HepG2 (cell line): ENCODE data around the gene SNX21. TPM values are rescaled to one million over a fixed set of nuclear protein-coding genes. Genes with fewer than 3 reads are reported as not detected.
A peak's percentile ranks its signal among the peaks of the same experiment; 100 is the strongest.

Experiments used
- ATAC-seq: fragments of 200-7000 bp; cut with Tn5 transposase; 3 replicates; pipeline ENCODE4 v1.9.1; 2020; ENCODE audit warnings: mild to moderate bottlenecking, moderate library complexity
- BruUV-seq: library from RNA; stranded (reverse); fragments of 400-500 nt; replicated peaks from 2 replicates; lab custom pipeline; 2021; lab: Mats Ljungman, UMichigan
- CTCF ChIA-PET: fragments of 300-600 bp; formaldehyde crosslinking; extraction: SDS; loops from one replicate; lab custom pipeline; 2021; ENCODE audit warnings: low total read pairs, inconsistent platforms, low intra/inter-chr PET ratio; lab: Yijun Ruan, JAX
- POLR2A ChIA-PET: fragments of 350-600 bp; sonication (Branson Sonifier 250); formaldehyde crosslinking; loops from one replicate; lab custom pipeline; 2020; ENCODE audit warnings: antibody characterized with exemption, inconsistent platforms; lab: Yijun Ruan, JAX
- DNase-seq: peaks from one replicate; pipeline ENCODE4 v3.0.0-alpha.2; 2015; ENCODE audit warnings: low spot score
- FAIRE-seq: peaks from 3 replicates; lab custom pipeline; 2011; peaks lifted over from hg19 to GRCh38; lab: Jason Lieb, UNC
- H2AFZ ChIP-seq: one replicate; pipeline ENCODE4 v1.6.1; 2011; ENCODE audit warnings: low read length, inconsistent platforms
- H3K27ac ChIP-seq: fragments of 300-600 bp; 3 replicates; pipeline ENCODE4 v1.8.0; 2011; ENCODE audit warnings: mixed run types, mild to moderate bottlenecking, mixed read lengths, low read length, inconsistent platforms; ENCODE audit not compliant: insufficient read depth; ENCODE audit errors: extremely low read length
- H3K27me3 ChIP-seq, 2 experiments: fragments of 200-600 bp in 1 of 2; 2 replicates in 1 of 2; 3 replicates in 1 of 2; pipeline versions ENCODE4 v1.6.0 to v1.8.0; 2011; ENCODE audit warnings: low read length in 2 of 2, mild to moderate bottlenecking in 2 of 2, moderate library complexity in 2 of 2, inconsistent platforms in 1 of 2; ENCODE audit not compliant: insufficient read depth in 2 of 2, control insufficient read depth in 1 of 2
- H3K36me3 ChIP-seq, 2 experiments: fragments of 200-600 bp in 1 of 2; replicated peaks in 1 of 2; 2 replicates in 1 of 2; 3 replicates in 1 of 2; pipeline versions ENCODE4 v1.5.1 to v1.8.0; 2011; ENCODE audit warnings: low read length in 2 of 2, inconsistent platforms in 1 of 2; ENCODE audit not compliant: insufficient read depth in 2 of 2, control insufficient read depth in 1 of 2
- H3K4me1 ChIP-seq: 2 replicates; pipeline ENCODE4 v1.5.1; 2012; ENCODE audit warnings: low read length, inconsistent platforms; ENCODE audit not compliant: insufficient read depth
- H3K4me2 ChIP-seq: 2 replicates; pipeline ENCODE4 v1.6.0; 2011; ENCODE audit warnings: low read depth, low read length, inconsistent platforms
- H3K4me3 ChIP-seq, 3 experiments: fragments of 200-600 bp in 1 of 3; sonication (generic), shearing (Covaris generic) in 1 of 3; replicated peaks in 1 of 3; 2 replicates each; pipeline ENCODE4 v1.5.1; 2011 to 2016; ENCODE audit warnings: low read length in 3 of 3, inconsistent platforms in 2 of 3, low read depth in 2 of 3, mild to moderate bottlenecking in 2 of 3, control low read depth in 1 of 3, mixed read lengths in 1 of 3; ENCODE audit not compliant: insufficient read depth in 1 of 3
- H3K79me2 ChIP-seq: one replicate; pipeline ENCODE4 v1.6.1; 2011; ENCODE audit warnings: low read length, inconsistent platforms; ENCODE audit not compliant: insufficient read depth
- H3K9ac ChIP-seq: 2 replicates; pipeline ENCODE4 v1.6.0; 2011; ENCODE audit warnings: mild to moderate bottlenecking, low read depth, low read length, inconsistent platforms; ENCODE audit not compliant: insufficient read depth
- H3K9me3 ChIP-seq: 2 replicates; pipeline ENCODE4 v1.5.1; 2012; ENCODE audit warnings: mild to moderate bottlenecking, low read length
- H4K20me1 ChIP-seq: 2 replicates; pipeline ENCODE4 v1.6.0; 2011; ENCODE audit warnings: inconsistent platforms, mild to moderate bottlenecking, low read length, moderate library complexity; ENCODE audit not compliant: insufficient read depth
- FOXO1 ChIP-seq: sonication (generic); formaldehyde crosslinking; IDR thresholded peaks from 2 replicates; pipeline ENCODE4 v1.4.0; 2020; ENCODE audit warnings: missing genetic modification reagents
- IRX3 ChIP-seq: sonication (generic); formaldehyde crosslinking; IDR thresholded peaks from 2 replicates; pipeline ENCODE4 v1.8.1; 2023; ENCODE audit warnings: mild to moderate bottlenecking, low read depth, missing genetic modification reagents, borderline replicate concordance
- KDM5B ChIP-seq: sonication (generic); formaldehyde crosslinking; IDR thresholded peaks from 2 replicates; pipeline ENCODE4 v1.4.0; 2020; ENCODE audit warnings: missing genetic modification reagents, mild to moderate bottlenecking, borderline replicate concordance
- LBX2 ChIP-seq: sonication (generic); formaldehyde crosslinking; IDR thresholded peaks from 2 replicates; pipeline ENCODE4 v1.5.0; 2020; ENCODE audit warnings: missing genetic modification reagents, mild to moderate bottlenecking, borderline replicate concordance
- MBD4 ChIP-seq: IDR thresholded peaks from 2 replicates; pipeline ENCODE4 v1.6.1; 2012; ENCODE audit warnings: low read length, inconsistent platforms, borderline replicate concordance
- NAIF1 ChIP-seq: sonication (generic); formaldehyde crosslinking; IDR thresholded peaks from 2 replicates; pipeline ENCODE4 v1.5.0; 2020; ENCODE audit warnings: mild to moderate bottlenecking, missing genetic modification reagents, borderline replicate concordance
- PITX1 ChIP-seq: sonication (generic); formaldehyde crosslinking; IDR thresholded peaks from 2 replicates; pipeline ENCODE4 v1.5.1; 2020; ENCODE audit warnings: mild to moderate bottlenecking, missing genetic modification reagents
- PRMT3 ChIP-seq: sonication (generic); formaldehyde crosslinking; IDR thresholded peaks from 2 replicates; pipeline ENCODE4 v1.8.1; 2022; ENCODE audit warnings: low read depth, mild to moderate bottlenecking, moderate library complexity, missing genetic modification reagents, borderline replicate concordance
- SNAPC2 ChIP-seq: sonication (generic); formaldehyde crosslinking; IDR thresholded peaks from 2 replicates; pipeline ENCODE4 v1.8.1; 2022; ENCODE audit warnings: mild to moderate bottlenecking, missing genetic modification reagents
- SOX13 ChIP-seq, 3 experiments: fragments of 450-650 bp in 1 of 3; sonication (generic) in 1 of 3; formaldehyde crosslinking in 1 of 3; IDR thresholded peaks in 2 of 3; conservative IDR thresholded peaks in 1 of 3; 2 replicates each; pipeline versions ENCODE4 v1.5.0 to v1.6.1; 2016 to 2020; ENCODE audit warnings: antibody characterized with exemption in 1 of 3, mild to moderate bottlenecking in 1 of 3, missing compliant biosample characterization in 1 of 3, missing genetic modification reagents in 1 of 3, moderate library complexity in 1 of 3
- SP2 ChIP-seq: sonication (generic); formaldehyde crosslinking; IDR thresholded peaks from 2 replicates; pipeline ENCODE4 v1.5.1; 2020; ENCODE audit warnings: mild to moderate bottlenecking, missing genetic modification reagents
- SSRP1 ChIP-seq: IDR thresholded peaks from 2 replicates; pipeline ENCODE4 v1.6.1; 2016; ENCODE audit warnings: control low read depth
- YEATS4 ChIP-seq: sonication (generic); formaldehyde crosslinking; IDR thresholded peaks from 2 replicates; pipeline ENCODE4 v1.4.0; 2020; ENCODE audit warnings: missing genetic modification reagents, borderline replicate concordance
- ZBTB38 ChIP-seq: sonication (generic); formaldehyde crosslinking; IDR thresholded peaks from 2 replicates; pipeline ENCODE4 v1.5.1; 2020; ENCODE audit warnings: mild to moderate bottlenecking, missing genetic modification reagents
- ZNF121 ChIP-seq: sonication (generic); formaldehyde crosslinking; IDR thresholded peaks from 2 replicates; pipeline ENCODE4 v1.5.0; 2020; ENCODE audit warnings: mild to moderate bottlenecking, missing genetic modification reagents
- ZNF329 ChIP-seq: sonication (generic); formaldehyde crosslinking; IDR thresholded peaks from 2 replicates; pipeline ENCODE4 v1.9.0; 2021; ENCODE audit warnings: low read depth, mild to moderate bottlenecking, missing genetic modification reagents
- ZNF607 ChIP-seq: sonication (generic); formaldehyde crosslinking; IDR thresholded peaks from 2 replicates; pipeline ENCODE4 v1.5.1; 2020; ENCODE audit warnings: missing genetic modification reagents, mild to moderate bottlenecking, borderline replicate concordance
- ZNF747 ChIP-seq: sonication (generic); formaldehyde crosslinking; IDR thresholded peaks from 2 replicates; pipeline ENCODE4 v1.8.1; 2023; ENCODE audit warnings: missing genetic modification reagents, mild to moderate bottlenecking, borderline replicate concordance
- ZNF780A ChIP-seq: sonication (generic); formaldehyde crosslinking; IDR thresholded peaks from 2 replicates; pipeline ENCODE4 v1.8.0; 2022; ENCODE audit warnings: mild to moderate bottlenecking, missing genetic modification reagents, moderate library complexity
- ZNF850 ChIP-seq: sonication (generic); formaldehyde crosslinking; conservative IDR thresholded peaks from 2 replicates; pipeline ENCODE4 v1.9.0; 2021; ENCODE audit warnings: mild to moderate bottlenecking, missing genetic modification reagents
- WGBS: methylation state at CpG from one replicate; pipeline ENCODE4 v1.1.6; 2017; ENCODE audit warnings: low lambda C conversion rate; 5-methylcytosine and 5-hydroxymethylcytosine counted together
- in situ Hi-C: cut with HindIII; loops from 2 replicates; pipeline ENCODE4 v1.10.0; 2017; ENCODE audit warnings: low pct_unique_long_range_greater_than_20kb; ENCODE audit not compliant: extremely low pct_ligation_motif_present
- intact Hi-C: fragments of 100-400 bp; cut with micrococcal nuclease; formaldehyde crosslinking; loops from one replicate; pipeline ENCODE4 v1.10.0; 2022; ENCODE audit not compliant: unreplicated experiment
- polyA plus RNA-seq, 8 experiments: library from polyadenylated mRNA; depleted of rRNA in 3 of 8; stranded (reverse) in 7 of 8; unstranded in 1 of 8; fragments of >200 nt; fragmentation: Illumina TruSeq in 4 of 8; extraction: Trizol in 4 of 8; gene quantifications; 2 replicates each; pipeline versions ENCODE4 v1.2.1 to v1.2.3, GENCODE V29; 2011 to 2016; ENCODE audit warnings: low read depth in 4 of 8, missing spikeins in 1 of 8, mixed read lengths in 1 of 8; ENCODE audit not compliant: insufficient read depth in 1 of 8
- total RNA-seq, 5 experiments: library from RNA; depleted of rRNA; stranded (reverse); fragments of >200 nt; fragmentation: Illumina TruSeq; extraction: Trizol; gene quantifications; 2 replicates each; pipeline ENCODE4 v1.2.3, GENCODE V29; 2016; ENCODE audit warnings: low read depth in 1 of 5
- TF ChIP-seq, protein P1 (sequence below): sonication (generic); formaldehyde crosslinking; IDR thresholded peaks from 2 replicates; pipeline ENCODE4 v1.8.1; 2023; ENCODE audit warnings: mild to moderate bottlenecking, missing genetic modification reagents

Gene SNX21
- total and polyA plus RNA-seq, 2 of the 13 experiments (the other 11 are each of a cell fraction or from before 2014, with no cell fraction given), result 7.7 to 12.8 TPM

DNA sequence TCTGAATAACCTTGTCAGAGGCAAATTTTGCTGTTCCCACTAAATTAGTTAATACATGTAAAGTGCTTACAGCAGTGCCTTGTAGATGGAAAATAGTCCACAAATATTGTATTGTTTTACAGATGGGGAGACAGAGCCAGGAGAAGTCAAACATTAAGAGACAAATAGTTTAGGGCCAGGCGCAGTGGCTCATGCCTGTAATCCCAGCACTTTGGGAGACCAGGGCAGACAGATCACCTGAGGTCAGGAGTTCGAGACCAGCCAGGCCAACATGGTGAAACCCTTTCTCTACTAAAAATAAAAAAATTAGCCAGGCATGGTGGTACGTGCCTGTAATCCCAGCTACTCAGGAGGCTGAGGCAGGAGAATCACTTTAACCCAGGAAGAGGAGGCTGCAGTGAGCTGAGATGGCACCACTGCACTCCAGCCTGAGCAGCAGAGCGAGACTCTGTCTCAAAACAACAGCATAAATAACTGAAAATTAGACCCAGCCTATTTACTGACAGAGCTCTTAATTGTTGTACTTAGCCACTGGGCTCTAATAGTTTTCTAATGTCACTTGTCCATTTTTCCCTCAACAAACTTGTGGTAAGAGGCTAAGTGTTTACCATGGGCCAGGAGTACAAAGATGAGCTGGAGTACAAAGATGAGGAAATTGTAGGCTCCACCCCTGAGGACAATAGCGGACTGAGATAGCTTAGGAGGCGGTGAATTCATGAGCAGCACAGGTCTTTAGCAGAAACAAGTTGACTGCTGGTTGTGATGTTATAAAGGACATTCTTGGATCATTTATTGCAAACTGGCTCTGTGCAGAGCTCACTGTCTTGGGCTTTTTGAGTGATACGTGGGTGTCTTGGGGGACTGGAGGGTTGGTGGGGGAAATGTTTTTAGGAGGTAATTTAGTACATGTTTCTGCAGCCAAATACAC is 30.2 kb downstream of the SNX21 start (continued):
- TF ChIP-seq SOX13 (IDR thresholded peaks at IDR 0.05), result peak; percentile 93
- peak in 1 of 2 experiments; percentile 98; a peak in 2 of 4 replicates for TF ChIP-seq SOX13 (CRISPR knock-in tag; conservative IDR thresholded peaks at IDR 0.05 in 1 of 2, IDR thresholded peaks at IDR 0.05 in 1 of 2)
- peak; percentile 94 for TF ChIP-seq FOXO1 (CRISPR knock-in tag)
- 0 out of 2 replicates have a peak, but pooled peaks have one; percentile 23 for TF ChIP-seq ZBTB38 (CRISPR knock-in tag)
- TF ChIP-seq PRMT3, result no peak
- no peak; the same call in 1 of the 2 replicates for TF ChIP-seq YEATS4
- TF ChIP-seq SSRP1, result 0 out of 2 replicates have a peak, but pooled peaks have one; percentile 33

- WGBS, result 96% methylated on average over 5 of the region's 5 CpGs
- CTCF ChIA-PET, result no interaction called here
- TF ChIP-seq ZNF780A (CRISPR knock-in tag) (no peak), KDM5B (CRISPR knock-in tag) (0 out of 2 replicates have a peak, but pooled peaks have one; percentile 6), IRX3 (CRISPR knock-in tag) (0 out of 2 replicates have a peak, but pooled peaks have one; percentile 43), SNAPC2 (CRISPR knock-in tag) (0 out of 2 replicates have a peak, but pooled peaks have one; percentile 44), ZNF747 (CRISPR knock-in tag) (no peak), ZNF329 (CRISPR knock-in tag) (no peak), NAIF1 (CRISPR knock-in tag) (no peak), SP2 (no peak), ZNF121 (CRISPR knock-in tag) (peak; percentile 66), ZNF850 (no peak), PITX1 (no peak), MBD4 (no peak), ZNF607 (CRISPR knock-in tag) (no peak), LBX2 (no peak)
- TF ChIP-seq, protein P1, sequence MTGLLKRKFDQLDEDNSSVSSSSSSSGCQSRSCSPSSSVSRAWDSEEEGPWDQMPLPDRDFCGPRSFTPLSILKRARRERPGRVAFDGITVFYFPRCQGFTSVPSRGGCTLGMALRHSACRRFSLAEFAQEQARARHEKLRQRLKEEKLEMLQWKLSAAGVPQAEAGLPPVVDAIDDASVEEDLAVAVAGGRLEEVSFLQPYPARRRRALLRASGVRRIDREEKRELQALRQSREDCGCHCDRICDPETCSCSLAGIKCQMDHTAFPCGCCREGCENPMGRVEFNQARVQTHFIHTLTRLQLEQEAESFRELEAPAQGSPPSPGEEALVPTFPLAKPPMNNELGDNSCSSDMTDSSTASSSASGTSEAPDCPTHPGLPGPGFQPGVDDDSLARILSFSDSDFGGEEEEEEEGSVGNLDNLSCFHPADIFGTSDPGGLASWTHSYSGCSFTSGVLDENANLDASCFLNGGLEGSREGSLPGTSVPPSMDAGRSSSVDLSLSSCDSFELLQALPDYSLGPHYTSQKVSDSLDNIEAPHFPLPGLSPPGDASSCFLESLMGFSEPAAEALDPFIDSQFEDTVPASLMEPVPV (CRISPR knock-in tag), result peak; percentile 47; the same call in 1 of the 2 replicates
These were observed 32.9 kb downstream of the SNX21 start for GRCh38 chr20:45866454-45866853.

More at GRCh38 chr20:45866454-45866853, 32.9 kb downstream of the SNX21 start:
- Histone ChIP-seq H4K20me1 (no peaks in the 10 kb centered on the region), H3K27ac (no peak overlapping the region), H3K27me3 (no peaks in the 10 kb centered on the region), H3K4me2 (no peak overlapping the region), H3K79me2 (no peaks in the 10 kb centered on the region), H2AFZ (no peak overlapping the region), H3K36me3 (no peaks in the 10 kb centered on the region), H3K9ac (no peak overlapping the region), H3K4me3 (no peak overlapping the region), H3K4me1 (peaks cover 66% of the 10 kb centered on the region), H3K9me3 (no peaks in the 10 kb centered on the region)
- FAIRE-seq (no peak), ATAC-seq (no peak), DNase-seq (no peak)
- POLR2A ChIA-PET, result interaction anchor here (1.9 kb wide), 2 partner anchors 15 to 25 kb away, joined by 5 to 6 read pairs; partner anchors contain the start of genes CTSA, NEURL2 and ZSWIM1
- no TSS peak for BruUV-seq
- intact Hi-C loops, result no loop called here
- in situ Hi-C loops, result no loop called here
